Right lobe of liver (tissue), 4 donors: ENCODE results near the gene TMEM50B.

Experiments
- CTCF ChIP-seq, 4 donors: fragments of 200-600 bp in 3 of 4; fragments of 450-650 bp in 1 of 4; IDR thresholded peaks; one replicate each; pipeline versions ENCODE4 v1.5.1 to v1.8.0; 2016 to 2022; ENCODE audit warnings: antibody characterized with exemption in 4 of 4, mild to moderate bottlenecking in 2 of 4
- POLR2A ChIP-seq: fragments of 450-650 bp; IDR thresholded peaks from one replicate; pipeline ENCODE4 v1.6.1; 2017; ENCODE audit warnings: antibody characterized with exemption, mild to moderate bottlenecking
- donor health status: DM: no; HTN: no; CAD: no.
- donor health status: DM: no; HTN: no; CAD: no.
- donor health status: DM: no; HTN: yes; CAD: no.

- TF ChIP-seq CTCF (IDR thresholded peaks at IDR 0.05) (no peak), POLR2A (no peak)
These were observed 32.7 kb upstream of the TMEM50B start for GRCh38 chr21:33512481-33512880.
